ENCODE results near the gene CDC42BPA. TPM values are rescaled to one million over a fixed set of nuclear protein-coding genes. Genes with fewer than 3 reads are reported as not detected.

Gene CDC42BPA
- total and polyA plus RNA-seq, 2 of the 13 experiments (the other 11 are each of a cell fraction or from before 2014, with no cell fraction given) = 6.5 to 16.0 TPM

DNA sequence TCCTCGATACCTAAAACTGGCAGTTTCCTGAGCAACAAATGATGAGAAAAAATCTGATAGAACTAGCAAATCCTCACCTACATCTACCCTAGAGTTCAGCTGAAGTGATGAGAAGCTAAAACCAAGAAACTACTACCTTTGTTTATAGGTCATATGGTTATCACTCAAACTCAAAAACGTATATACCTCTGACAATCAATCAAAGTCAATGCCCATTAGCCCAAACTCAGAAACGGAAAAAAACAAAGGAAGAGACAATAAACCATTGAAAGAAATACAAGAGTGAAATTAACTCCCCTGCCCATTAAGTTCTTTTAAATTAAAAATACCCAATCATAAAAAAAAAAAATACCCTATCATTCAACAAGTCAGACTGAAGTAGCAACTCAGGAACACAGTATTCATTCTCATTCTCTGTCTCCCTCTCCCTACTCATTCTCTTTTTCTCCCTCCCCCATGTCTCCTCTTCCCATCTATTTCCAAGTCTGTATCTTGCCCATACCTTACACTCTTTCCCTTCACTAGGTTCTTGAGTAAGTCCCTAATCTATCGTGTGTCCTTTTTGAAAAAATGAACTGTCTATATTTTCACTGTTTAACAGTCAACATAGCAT lies 6.8 kb downstream of the CDC42BPA start:
- no peak for TF ChIP-seq MEF2D (CRISPR knock-in tag; IDR thresholded peaks at IDR 0.05)
- TF ChIP-seq ZNF3 (CRISPR knock-in tag; IDR thresholded peaks at IDR 0.05) = no peak
- Histone ChIP-seq H3K4me1 (ENCODE audit: insufficient read depth, low read length) (no peaks in the 10 kb centered on the region; the same call in 1 of the 2 replicates), H3K4me2 (ENCODE audit: low read depth, low read length) (no peak overlapping the region), H3K36me3 (replicated peaks in 1 of 2; ENCODE audit: control insufficient read depth in 1 of 2, insufficient read depth in 2 of 2, low read length in 2 of 2) (no peaks in the 10 kb centered on the region), H3K27me3 (ENCODE audit: control insufficient read depth in 1 of 2, insufficient read depth in 2 of 2, low read length in 2 of 2) (no peaks in the 10 kb centered on the region), H3K4me3 (replicated peaks in 1 of 3; ENCODE audit: insufficient read depth in 1 of 3, low read depth in 2 of 3, low read length in 3 of 3) (no peak overlapping the region), H3K9ac (ENCODE audit: insufficient read depth, low read depth, low read length) (no peak overlapping the region), H3K9me3 (ENCODE audit: low read length) (no peaks in the 10 kb centered on the region), H4K20me1 (ENCODE audit: insufficient read depth, low read length) (peaks cover 16% of the 10 kb centered on the region), H3K79me2 (ENCODE audit: insufficient read depth, low read length) (peaks cover 74% of the 10 kb centered on the region), H2AFZ (ENCODE audit: low read length) (no peak overlapping the region), H3K27ac (ENCODE audit: extremely low read length, insufficient read depth, low read length) (no peak overlapping the region)
- DNase-seq (ENCODE audit: low spot score) (no peak), FAIRE-seq (no peak), ATAC-seq (no peak)
- 82% methylated on average over 4 of the region's 4 CpGs for WGBS (ENCODE audit: low lambda C conversion rate)
- intact Hi-C loops (cut with micrococcal nuclease; ENCODE audit: unreplicated experiment) (loop anchor here (10.0 kb wide), 1 partner anchor 147 kb away; no protein-coding TSS in a partner anchor), in situ Hi-C loops (cut with HindIII; ENCODE audit: extremely low pct_ligation_motif_present, low pct_unique_long_range_greater_than_20kb) (no loop called here)
- ChIA-PET CTCF (ENCODE audit: low intra/inter-chr PET ratio, low total read pairs) (no interaction called here), POLR2A (no interaction called here)
- BruUV-seq (replicated peaks) = no TSS peak

DNA sequence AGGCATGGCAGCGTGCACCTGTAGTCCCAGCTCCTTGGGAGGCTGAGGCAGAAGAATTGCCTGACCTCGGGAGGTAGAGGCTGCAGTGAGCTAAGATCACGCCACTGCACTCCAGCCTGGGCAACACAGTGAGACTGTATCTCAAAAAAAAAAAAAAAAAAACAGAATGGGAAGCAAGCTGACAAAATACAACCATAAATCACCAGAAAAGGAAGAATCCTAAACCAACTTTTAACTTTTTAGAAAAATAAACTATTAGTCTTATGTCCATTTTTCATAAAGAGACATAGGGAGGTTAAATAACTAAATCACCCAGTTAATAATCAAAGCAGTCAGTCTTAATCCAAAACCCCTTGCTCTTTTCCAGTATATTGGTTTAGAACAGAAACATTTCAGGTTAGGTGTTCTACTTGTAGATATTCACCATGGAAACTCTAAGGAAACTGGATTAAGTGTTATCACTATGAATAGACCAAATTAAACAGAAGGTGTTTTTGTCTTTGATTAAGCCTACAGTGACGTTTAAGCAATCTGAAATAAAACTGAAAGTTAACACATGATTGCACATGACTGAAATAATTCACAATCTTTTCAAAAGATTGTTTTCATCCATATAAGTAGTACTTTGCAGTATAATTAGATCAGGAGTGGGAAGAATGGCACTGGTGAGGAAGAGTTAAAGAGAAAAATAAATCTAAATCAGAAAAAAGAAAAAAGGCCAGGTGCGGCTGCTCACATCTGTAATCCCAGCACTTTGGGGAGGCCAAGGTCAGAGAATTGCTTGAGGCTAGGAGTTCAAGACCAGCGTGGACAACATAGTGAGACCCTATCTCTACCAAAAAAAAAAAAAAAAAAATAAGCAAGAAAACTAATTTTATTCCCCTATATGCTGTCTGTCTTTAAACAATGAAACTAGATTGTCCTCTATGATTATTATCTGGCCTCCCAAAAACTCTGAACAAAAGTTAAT lies 9.6 kb downstream of the CDC42BPA start:
- Histone ChIP-seq H3K4me2 (ENCODE audit: low read depth, low read length) (no peak overlapping the region), H3K9ac (ENCODE audit: insufficient read depth, low read depth, low read length) (no peak overlapping the region), H4K20me1 (ENCODE audit: insufficient read depth, low read length) (no peaks in the 10 kb centered on the region; the same call in 1 of the 2 replicates), H3K4me1 (ENCODE audit: insufficient read depth, low read length) (no peaks in the 10 kb centered on the region; the same call in 1 of the 2 replicates), H2AFZ (ENCODE audit: low read length) (no peak overlapping the region), H3K79me2 (ENCODE audit: insufficient read depth, low read length) (peaks cover 55% of the 10 kb centered on the region), H3K27me3 (ENCODE audit: control insufficient read depth in 1 of 2, insufficient read depth in 2 of 2, low read length in 2 of 2) (no peaks in the 10 kb centered on the region), H3K9me3 (ENCODE audit: low read length) (no peaks in the 10 kb centered on the region), H3K27ac (ENCODE audit: extremely low read length, insufficient read depth, low read length) (no peak overlapping the region), H3K36me3 (replicated peaks in 1 of 2; ENCODE audit: control insufficient read depth in 1 of 2, insufficient read depth in 2 of 2, low read length in 2 of 2) (no peaks in the 10 kb centered on the region), H3K4me3 (replicated peaks in 1 of 3; ENCODE audit: insufficient read depth in 1 of 3, low read depth in 2 of 3, low read length in 3 of 3) (no peak overlapping the region)
- in situ Hi-C loops (cut with HindIII; ENCODE audit: extremely low pct_ligation_motif_present, low pct_unique_long_range_greater_than_20kb) (no loop called here), intact Hi-C loops (cut with micrococcal nuclease; ENCODE audit: unreplicated experiment) (no loop called here)
- POLR2A ChIA-PET = no interaction called here
- BruUV-seq (replicated peaks) = no TSS peak
- no peak for DNase-seq (ENCODE audit: low spot score)
- ATAC-seq = no peak
- CTCF ChIA-PET (ENCODE audit: low intra/inter-chr PET ratio, low total read pairs) = no interaction called here
- WGBS (ENCODE audit: low lambda C conversion rate) = 96% methylated on average over 6 of the region's 6 CpGs
- no peak for FAIRE-seq
- TF ChIP-seq, protein P1, sequence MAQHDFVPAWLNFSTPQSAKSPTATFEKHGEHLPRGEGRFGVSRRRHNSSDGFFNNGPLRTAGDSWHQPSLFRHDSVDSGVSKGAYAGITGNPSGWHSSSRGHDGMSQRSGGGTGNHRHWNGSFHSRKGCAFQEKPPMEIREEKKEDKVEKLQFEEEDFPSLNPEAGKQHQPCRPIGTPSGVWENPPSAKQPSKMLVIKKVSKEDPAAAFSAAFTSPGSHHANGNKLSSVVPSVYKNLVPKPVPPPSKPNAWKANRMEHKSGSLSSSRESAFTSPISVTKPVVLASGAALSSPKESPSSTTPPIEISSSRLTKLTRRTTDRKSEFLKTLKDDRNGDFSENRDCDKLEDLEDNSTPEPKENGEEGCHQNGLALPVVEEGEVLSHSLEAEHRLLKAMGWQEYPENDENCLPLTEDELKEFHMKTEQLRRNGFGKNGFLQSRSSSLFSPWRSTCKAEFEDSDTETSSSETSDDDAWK (CRISPR knock-in tag; IDR thresholded peaks at IDR 0.05) = no peak
- TF ChIP-seq, protein P2, sequence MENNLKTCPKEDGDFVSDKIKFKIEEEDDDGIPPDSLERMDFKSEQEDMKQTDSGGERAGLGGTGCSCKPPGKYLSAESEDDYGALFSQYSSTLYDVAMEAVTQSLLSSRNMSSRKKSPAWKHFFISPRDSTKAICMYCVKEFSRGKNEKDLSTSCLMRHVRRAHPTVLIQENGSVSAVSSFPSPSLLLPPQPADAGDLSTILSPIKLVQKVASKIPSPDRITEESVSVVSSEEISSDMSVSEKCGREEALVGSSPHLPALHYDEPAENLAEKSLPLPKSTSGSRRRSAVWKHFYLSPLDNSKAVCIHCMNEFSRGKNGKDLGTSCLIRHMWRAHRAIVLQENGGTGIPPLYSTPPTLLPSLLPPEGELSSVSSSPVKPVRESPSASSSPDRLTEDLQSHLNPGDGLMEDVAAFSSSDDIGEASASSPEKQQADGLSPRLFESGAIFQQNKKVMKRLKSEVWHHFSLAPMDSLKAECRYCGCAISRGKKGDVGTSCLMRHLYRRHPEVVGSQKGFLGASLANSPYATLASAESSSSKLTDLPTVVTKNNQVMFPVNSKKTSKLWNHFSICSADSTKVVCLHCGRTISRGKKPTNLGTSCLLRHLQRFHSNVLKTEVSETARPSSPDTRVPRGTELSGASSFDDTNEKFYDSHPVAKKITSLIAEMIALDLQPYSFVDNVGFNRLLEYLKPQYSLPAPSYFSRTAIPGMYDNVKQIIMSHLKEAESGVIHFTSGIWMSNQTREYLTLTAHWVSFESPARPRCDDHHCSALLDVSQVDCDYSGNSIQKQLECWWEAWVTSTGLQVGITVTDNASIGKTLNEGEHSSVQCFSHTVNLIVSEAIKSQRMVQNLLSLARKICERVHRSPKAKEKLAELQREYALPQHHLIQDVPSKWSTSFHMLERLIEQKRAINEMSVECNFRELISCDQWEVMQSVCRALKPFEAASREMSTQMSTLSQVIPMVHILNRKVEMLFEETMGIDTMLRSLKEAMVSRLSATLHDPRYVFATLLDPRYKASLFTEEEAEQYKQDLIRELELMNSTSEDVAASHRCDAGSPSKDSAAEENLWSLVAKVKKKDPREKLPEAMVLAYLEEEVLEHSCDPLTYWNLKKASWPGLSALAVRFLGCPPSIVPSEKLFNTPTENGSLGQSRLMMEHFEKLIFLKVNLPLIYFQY (CRISPR knock-in tag; IDR thresholded peaks at IDR 0.05; ENCODE audit: borderline replicate concordance) = no peak
- TF ChIP-seq, protein P3, sequence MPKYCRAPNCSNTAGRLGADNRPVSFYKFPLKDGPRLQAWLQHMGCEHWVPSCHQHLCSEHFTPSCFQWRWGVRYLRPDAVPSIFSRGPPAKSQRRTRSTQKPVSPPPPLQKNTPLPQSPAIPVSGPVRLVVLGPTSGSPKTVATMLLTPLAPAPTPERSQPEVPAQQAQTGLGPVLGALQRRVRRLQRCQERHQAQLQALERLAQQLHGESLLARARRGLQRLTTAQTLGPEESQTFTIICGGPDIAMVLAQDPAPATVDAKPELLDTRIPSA (CRISPR knock-in tag; IDR thresholded peaks at IDR 0.05; ENCODE audit: borderline replicate concordance) = no peak
- no peak for TF ChIP-seq KDM6A (CRISPR knock-in tag; IDR thresholded peaks at IDR 0.05; ENCODE audit: low read depth)
- TF ChIP-seq SKI (IDR thresholded peaks at IDR 0.05; ENCODE audit: partially characterized antibody) = no peak
- TF ChIP-seq KLF11 (CRISPR knock-in tag; IDR thresholded peaks at IDR 0.05) = no peak
- TF ChIP-seq SMYD3 (CRISPR knock-in tag; IDR thresholded peaks at IDR 0.05) = no peak
- TF ChIP-seq, protein P4, sequence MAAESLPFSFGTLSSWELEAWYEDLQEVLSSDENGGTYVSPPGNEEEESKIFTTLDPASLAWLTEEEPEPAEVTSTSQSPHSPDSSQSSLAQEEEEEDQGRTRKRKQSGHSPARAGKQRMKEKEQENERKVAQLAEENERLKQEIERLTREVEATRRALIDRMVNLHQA (CRISPR knock-in tag; IDR thresholded peaks at IDR 0.05) = no peak
